ENCODE measurements around the gene DNAH12.
"Not testable (repeated sequence)": the region's sequence is repeated elsewhere in the genome, so short reads cannot be mapped to it uniquely, and the experiment has no call there.

The DNAH12 gene

DNA sequence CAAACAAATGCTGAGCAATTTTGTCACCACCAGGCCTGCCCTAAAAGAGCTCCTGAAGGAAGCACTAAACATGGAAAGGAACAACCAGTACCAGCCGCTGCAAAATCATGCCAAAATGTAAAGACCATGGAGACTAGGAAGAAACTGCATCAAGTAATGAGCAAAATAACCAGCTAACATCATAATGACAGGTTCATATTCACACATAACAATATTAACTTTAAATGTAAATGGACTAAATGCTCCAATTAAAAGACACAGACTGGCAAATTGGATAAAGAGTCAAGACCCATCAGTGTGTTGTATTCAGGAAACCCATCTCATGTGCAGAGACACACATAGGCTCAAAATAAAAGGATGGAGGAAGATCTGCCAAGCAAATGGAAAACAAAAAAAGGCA, 217.6 kb downstream of the DNAH12 start:
- not testable (repeated sequence) for DNase-seq (ENCODE audit: low read depth in 4 of 4, low spot score in 1 of 4)

DNA sequence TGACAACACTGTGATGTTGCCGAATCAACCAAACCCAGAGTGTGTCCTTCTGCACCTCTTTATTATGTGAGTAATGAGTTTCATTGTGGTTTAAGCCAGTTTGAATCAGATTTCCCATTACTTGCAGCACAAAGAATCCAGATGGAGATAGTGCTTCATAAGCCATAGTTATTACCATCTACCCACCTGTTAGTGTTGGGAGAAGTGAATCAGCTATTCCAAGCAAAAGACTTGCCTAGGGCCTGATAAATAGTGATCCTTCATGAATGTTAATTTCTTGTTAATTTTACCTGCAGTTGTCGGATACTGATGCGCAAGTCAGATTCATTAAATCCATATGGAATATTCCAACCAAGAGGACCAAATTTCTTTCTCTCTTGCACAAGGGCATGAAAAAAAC, 229.9 kb downstream of the DNAH12 start:
- no peak for DNase-seq (ENCODE audit: low read depth in 4 of 4, low spot score in 1 of 4)

DNA sequence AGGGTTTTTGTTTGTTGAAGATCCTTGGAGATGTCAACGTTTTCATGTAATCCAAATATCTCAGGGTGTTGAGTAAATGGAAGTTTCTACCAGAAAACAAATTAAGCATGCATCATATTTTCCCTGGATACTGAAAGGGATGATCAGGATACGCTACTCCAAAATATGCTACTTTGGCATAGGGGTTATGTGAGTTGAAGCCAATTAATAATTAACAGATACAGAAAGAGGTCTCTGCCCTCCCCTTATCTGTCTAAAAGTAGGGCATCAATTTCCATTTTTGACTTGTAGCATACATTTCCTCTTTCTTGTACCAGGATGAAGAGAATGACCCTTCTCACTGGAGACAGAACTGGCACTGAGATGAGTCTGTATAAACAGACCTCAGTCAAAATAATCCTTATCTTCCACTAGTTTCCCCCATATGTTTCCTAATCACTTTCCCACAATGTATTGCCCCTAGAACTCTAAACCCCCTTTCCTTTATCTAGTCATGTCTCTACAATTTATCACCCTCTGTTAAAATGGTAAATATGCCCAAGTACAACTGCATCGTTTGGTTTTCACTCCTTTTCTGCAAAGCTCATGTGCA, 234.3 kb downstream of the DNAH12 start:
- DNase-seq (ENCODE audit: low read depth in 4 of 4, low spot score in 1 of 4) = no peak

DNA sequence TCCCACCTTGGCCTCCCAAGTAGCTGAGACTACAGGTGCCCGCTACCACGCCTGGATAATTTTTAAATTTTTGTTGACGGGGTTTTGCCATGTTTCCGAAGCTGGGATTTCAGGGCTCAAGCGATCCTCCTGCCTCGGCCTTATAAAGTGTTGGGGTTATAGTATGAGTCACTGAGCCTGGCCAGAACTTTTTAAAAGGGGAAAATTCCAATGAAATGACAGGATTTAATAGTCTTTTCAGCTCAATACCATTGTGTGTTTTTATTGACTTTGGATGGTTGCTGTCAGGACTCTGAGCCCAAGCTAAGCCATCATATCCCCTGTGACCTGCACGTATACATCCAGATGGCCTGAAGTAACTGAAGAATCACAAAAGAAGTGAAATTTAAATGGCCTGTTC, 240.6 kb downstream of the DNAH12 start:
- DNase-seq (ENCODE audit: low read depth in 4 of 4, low spot score in 1 of 4) = not testable (repeated sequence)

DNA sequence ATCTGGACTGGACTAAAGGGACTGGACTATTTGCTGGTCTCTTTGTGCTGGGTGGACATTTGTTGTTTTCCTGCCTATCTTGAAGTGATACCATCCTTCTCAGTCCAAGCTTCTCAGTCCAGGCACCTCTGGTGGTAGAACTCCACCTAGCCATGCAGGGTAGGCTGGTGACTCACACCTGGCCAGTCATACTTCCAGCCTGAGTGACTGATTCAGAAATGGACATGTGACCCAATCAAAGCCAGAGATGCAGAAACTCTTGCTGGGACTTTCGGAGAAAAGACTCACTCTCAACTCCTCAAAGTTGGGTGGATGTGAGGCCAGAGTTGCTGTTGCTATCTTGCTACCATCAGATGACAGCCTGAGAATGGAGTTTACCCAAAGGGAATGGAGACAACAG, 246.1 kb downstream of the DNAH12 start:
- DNase-seq (ENCODE audit: low read depth in 4 of 4, low spot score in 1 of 4) = no peak

DNA sequence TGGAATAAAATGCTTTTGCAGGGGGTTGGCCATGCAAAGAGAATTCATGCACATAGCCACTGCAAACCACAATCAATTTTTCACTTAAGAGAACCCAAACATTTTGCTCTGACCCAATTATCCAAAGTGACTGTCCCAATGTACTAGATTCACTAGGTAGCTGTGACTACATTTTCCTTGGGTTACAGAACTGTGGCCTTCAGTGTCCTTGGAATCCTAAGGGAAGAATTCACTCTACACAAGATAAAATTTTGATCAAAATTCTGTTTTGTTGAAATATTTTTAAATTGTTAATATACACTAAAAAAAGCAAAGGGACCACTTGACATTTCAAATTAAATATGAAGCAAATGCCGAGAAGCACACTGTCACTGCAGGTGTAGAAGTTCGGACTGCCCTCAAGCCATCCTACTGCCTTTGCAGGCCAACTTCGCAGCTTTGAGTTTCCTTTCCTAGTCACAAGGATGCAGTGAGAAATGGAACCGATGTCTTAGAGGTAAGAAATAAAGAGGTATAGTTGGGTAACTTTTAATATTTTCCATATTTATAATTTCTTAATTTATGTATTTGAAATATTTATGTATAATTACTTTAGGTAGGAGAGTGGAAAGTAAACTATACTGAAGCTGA, 251.1 kb downstream of the DNAH12 start:
- no peak for DNase-seq (ENCODE audit: low read depth in 4 of 4, low spot score in 1 of 4)

DNA sequence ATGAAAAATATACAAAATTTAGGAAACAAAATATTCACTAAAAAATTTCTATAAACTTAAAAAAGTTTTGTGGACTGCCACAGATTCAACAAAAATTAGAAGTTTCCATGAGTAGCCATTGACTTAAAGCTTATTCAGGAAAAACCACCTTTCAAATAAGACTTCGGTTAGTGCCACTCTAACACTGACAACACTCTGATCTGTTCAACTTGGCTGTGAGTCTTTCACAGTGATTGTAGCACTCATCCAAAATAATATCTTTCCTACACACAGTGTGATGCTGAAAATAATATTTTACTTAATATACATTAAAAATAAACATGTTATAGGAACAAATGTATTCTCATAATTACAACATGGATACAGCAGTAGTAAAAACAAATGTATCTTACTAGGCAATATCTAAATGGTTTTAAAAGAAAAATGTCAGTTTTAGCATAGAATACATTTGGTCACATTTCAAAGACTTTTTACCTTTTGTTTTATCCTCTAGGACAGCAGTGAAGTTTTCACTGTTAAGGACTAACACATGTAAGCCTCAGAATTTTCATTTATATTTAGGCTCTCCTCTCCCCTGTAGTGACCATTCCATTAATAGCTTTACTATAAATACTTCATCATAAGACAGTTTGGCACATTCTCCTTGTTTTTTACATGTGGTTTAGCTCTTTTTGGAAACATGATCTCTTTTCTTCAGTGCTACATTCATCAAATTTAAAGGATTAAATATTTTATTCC, 251.8 kb downstream of the DNAH12 start, which contains the start of gene ASB14:
Gene ASB14 (minus strand): TSS at position 527 of the 738 bp plus-strand sequence. CDS start 652 bp downstream, outside the sequence.
- no peak for DNase-seq (ENCODE audit: low read depth in 4 of 4, low spot score in 1 of 4)

DNA sequence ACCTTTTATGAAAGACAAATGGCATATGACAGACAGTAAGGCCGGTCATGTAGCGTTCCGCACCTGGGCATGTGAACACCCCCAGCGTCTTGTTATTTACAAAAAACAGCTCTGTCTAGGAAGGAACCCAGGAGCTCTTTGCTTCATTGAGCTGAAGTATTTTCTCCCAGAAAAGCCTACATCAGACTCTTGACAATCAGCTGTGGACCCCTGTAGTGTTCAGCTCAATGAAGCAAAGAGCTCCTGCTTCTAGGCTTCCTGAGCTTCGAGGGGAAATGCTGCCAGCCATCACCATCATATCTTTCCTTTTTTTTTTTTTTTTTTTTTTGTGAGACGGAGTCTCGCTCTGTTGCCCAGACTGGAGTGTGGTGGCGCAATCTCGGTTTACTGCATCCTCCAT, 255.7 kb downstream of the DNAH12 start:
- no peak for DNase-seq (ENCODE audit: low read depth in 4 of 4, low spot score in 1 of 4)

DNA sequence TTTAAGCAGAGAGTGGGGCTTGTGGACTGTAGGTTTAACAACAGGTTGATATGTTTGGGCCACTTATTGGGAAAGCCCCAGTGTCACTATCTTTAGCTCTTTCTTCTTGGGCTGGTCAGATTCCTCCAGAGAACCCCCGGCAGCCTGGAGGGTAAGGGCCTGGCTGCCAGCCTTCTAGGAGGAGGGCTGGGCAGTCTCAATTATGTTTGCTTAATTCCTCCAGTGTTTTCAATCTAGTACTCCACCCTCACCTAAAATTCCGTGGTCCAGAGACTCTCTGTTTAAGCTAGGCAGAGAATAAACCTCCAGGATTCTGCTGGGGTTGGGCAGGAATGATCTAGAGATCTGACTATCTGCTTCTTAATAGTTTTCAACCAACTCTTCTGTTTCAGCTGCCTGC, 256.9 kb downstream of the DNAH12 start:
- DNase-seq (ENCODE audit: low read depth in 4 of 4, low spot score in 1 of 4) = no peak

DNA sequence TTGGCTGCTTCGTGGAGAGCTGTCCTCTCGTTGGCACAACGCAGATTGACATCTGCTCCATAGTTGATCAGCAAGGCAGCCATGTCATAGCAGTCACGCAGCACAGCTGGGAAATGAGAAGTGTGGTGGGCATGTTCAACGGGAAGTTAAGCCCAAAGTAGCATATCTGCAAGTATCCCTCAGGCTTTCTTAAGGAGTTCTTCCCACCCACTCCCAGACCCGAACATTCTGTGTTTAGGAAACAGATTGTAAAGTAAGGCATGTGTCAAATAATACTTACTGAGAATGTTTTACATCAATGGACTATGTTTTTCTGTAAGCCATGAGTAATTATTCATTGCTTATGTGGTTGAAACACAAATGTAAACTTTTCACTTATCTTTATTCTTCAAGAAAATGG, 260.8 kb downstream of the DNAH12 start:
- no peak for DNase-seq (ENCODE audit: low read depth in 4 of 4, low spot score in 1 of 4)

DNA sequence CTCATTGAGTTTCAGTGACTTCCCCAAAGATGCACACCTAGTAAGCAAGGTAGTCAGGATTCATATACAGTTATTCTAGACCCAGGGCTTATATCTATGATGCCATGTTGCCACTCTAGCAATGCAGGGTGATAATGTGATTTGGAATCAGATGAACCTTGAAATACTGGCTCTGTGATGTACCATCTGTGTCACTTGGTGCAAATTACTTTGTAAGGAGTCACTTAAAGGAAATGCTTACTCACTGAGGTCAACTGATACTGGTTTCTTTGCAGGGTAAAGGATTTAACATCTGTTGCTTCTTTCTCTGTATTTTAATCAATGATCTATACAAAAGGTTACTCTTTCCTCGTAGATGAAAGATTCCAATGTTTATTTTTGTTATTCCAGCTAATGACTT, 262.4 kb downstream of the DNAH12 start:
- no peak for DNase-seq (ENCODE audit: low read depth in 4 of 4, low spot score in 1 of 4)

DNA sequence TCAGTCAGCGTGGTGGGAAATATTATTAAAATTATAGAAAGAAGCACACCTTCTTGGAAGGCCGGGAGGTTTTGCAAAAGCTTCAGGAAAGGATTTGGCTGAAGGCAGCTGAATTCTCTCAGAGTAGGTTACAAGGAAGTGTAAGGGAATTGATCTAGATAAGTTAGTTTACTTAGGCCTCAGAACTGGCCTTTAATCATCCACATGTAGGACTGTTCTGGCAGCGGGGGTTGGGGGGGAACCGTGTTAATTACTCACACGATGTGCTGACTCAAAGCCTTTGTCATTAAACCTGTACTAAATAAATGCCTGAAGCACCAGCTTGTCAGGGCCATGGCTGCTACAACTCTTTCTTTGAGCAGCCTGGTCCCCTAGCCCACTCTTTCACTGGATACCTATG, 264.5 kb downstream of the DNAH12 start:
- DNase-seq (ENCODE audit: low read depth in 4 of 4, low spot score in 1 of 4) = no peak

DNA sequence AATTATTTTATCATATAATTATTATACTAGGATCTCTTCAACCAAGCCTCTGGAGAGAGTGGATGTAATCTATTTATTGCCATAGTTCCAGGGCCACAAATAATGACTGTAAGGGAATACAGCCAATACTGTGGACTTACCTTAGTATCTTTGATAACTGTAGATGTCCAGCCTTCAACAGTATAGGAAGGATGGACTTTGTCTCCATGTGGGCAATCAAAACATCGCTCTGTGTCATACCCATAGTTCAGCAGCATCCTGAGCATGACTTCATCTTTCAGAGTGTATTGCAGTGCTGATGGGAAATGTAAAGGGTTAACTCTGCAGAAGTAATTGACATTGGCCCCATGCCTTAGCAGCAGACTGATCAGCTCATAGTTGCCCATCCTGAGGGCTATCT, 265.9 kb downstream of the DNAH12 start:
- no peak for DNase-seq (ENCODE audit: low read depth in 4 of 4, low spot score in 1 of 4)

DNA sequence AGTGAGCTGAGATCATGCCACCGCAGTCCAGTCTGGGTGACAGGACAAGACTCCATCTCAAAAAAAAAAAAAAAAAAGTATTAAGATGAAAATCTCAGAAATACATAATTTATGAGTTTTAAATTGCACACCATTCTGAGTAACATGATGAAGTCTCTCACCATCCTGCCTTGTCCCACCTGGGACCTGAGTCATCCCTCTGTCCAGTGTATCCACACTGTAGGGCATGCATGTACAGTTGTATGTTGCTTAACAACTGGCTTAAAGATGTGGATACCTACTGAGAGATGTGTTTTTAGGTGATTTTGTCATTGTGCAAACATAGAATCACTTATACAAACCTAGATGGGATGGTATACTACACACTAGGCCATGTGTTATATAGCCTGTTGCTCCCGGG, 268.8 kb downstream of the DNAH12 start:
- no peak for DNase-seq (ENCODE audit: low read depth in 4 of 4, low spot score in 1 of 4)

DNA sequence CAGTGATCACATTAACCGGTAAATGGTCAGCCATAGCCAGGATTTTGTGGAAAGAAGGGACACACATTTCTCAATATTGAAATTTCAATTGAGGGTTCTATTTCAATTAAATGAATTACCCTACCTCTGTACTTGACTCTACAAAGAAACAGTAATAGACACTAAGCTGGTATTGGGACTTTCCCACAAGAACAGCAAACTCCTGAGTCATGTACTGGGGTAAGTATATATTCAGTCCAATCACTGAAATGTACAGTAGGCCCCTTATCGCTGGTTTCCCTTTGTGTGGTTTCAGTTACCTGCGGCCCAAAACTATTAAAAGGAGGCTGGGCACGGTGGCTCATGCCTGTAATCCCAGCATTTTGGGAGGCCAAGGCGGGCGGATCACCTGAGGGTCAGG, 269.3 kb downstream of the DNAH12 start:
- no peak for DNase-seq (ENCODE audit: low read depth in 4 of 4, low spot score in 1 of 4)

DNA sequence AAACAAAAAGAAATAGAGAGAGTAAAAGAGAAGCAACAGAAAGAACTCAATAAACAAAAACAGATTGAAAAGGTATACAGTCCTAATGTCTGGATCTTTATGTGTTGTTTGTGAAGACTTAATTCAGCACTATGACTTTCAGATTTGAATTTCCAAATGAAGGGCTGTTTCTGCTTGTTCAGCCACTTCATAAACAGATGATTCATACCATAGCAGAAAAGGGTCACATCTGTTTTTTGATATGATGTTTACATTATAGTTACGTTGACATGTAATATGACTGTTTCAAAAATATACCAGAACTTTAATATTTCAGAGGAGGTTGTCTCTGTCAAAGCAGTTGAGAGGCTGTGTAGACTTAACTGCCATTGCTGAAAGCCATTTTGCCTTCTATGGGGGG, 275.7 kb downstream of the DNAH12 start:
- DNase-seq (ENCODE audit: low read depth in 4 of 4, low spot score in 1 of 4) = no peak

DNA sequence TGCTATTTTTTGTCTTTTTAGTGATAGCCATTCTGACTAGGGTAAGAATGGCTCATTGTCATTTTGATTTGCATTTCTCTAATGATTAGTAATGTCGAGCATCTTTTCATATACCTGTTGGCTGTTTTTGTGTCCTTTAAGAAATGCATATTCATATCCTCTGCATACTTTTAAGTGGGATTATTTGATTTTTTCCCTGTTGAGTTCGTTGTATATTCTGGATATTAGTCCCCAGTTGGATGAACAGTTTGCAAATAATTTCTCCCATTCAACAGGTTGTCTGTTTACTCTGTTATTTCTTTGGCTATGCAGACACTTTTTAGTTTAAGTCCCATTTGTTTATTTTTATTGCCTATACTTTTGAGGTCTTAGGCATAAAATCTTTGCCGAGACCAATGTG, 282.2 kb downstream of the DNAH12 start:
- DNase-seq (ENCODE audit: low read depth in 4 of 4, low spot score in 1 of 4) = no peak

DNA sequence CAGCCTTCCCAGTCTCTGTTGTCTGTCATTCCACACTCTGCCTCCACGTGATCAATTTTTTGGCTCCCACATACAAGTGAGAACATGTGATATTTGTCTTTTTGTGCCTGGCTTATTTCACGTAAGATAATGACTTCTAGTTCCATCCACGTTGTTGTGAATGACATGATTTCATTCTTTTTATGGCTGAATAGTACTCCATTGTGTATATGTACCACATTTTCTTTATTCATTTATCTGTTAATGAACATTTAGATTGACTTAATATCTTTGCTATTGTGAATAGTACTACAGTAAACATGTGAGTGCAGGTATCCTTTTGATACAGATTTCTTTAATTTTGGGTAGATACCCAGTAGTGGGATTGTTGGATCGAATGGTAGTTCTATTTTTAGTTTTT, 283.0 kb downstream of the DNAH12 start:
- no peak for DNase-seq (ENCODE audit: low read depth in 4 of 4, low spot score in 1 of 4)

DNA sequence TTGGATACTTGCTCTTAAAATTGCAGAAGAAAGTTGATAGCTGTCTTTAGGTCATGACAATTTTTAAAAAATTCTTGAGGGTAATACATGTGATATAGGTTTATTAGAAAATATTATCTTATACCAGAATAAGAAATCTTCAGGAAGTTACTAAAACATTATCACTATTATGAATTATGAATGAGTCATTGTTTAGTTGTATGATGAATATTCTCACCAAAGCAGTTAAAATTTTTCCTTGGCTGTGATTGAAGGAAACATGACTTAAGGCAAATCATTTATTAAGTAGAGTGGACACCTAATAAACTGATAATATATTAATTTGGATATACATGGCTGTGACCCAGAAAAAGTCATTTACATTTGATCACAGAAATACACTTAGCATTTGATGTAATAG, 286.5 kb downstream of the DNAH12 start:
- DNase-seq (ENCODE audit: low read depth in 4 of 4, low spot score in 1 of 4) = no peak

DNA sequence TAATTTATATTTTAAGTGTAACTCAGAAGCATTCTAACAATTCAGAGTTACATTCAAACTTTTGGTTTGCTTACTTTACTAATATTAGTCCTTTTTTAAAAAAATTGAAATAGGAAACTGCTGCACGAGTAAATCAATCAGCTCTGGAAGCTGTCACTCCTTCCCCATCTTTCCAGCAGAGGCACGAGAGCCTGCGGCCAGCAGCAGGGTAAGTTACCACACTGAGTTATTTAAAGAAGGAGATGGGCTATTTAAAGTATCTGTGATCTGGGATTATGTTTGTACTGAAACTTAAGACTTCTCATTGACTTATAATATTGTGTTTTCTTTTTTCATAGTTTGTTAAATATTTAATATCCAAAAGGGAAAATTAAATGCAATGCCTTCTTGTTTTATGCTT, 287.3 kb downstream of the DNAH12 start:
- no peak for DNase-seq (ENCODE audit: low read depth in 4 of 4, low spot score in 1 of 4)

DNA sequence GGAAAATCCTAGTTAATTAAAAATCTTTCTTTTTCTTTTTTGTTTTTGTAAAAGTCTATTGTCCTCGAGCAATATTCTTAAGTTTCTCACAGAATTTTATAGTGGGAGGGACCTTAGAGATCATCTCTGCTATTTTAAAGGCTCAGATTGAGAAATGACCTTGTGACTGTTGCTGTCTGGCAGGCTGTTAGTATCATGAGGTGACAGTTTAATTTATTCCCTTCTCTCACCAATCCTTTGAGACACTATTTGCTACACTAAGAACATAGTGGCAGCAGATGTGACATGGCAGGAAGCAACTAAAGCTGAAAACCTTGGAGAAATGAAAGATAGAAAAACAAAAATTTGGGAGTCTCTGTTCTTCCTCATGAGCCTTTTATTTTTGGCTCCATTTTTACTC, 291.7 kb downstream of the DNAH12 start:
- DNase-seq (ENCODE audit: low read depth in 4 of 4, low spot score in 1 of 4) = no peak

DNA sequence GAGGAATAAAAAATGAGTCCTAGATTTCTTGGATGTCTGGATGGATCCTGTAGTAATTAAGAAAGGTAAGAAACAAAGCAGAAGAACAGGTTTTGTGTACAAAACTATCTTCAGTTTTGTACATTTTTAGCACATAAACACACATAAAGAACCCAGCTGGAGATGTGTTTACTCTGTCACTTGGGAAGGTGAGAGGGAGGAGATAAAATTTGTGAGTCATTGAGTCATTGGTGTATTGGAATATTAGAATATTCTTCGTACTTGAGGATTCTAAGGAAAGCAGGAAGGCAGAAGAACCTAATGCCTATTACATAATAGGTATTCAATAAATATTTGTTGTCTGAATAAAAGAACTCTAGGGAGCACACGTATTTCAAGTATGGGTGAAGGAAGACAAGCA, 299.2 kb downstream of the DNAH12 start:
- DNase-seq (ENCODE audit: low read depth in 4 of 4, low spot score in 1 of 4) = no peak
